Measurements from ENCODE around the gene MYO3B. TPM values are rescaled to one million over a fixed set of nuclear protein-coding genes. Genes with fewer than 3 reads are reported as not detected.

Gene MYO3B
- total RNA-seq, 1 experiment from 2014 or later: 0.04 TPM

DNA sequence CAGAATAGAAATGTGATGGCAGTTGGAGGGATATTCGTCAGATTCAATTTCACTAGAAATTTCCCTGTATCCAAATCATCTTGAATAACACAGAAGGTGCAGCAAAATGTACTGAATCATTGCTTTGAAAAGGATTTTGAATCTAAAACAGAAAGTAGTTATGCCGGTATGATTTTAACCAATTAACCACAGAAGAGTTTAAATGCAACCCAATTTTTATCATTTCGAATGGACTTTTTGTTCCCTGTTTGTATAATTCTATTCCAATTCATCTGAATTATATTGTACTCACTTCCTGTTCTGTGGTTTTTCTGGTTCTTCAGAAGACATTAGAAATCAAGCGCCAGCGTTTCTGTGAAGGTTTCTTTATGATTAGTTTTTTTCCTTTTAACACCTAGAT is 190.4 kb downstream of the MYO3B start:
- H3K27ac ChIP-seq: no peak overlapping the region
- H3K4me1 ChIP-seq: no peaks in the 10 kb centered on the region
- no peak for DNase-seq
- H3K9me3 ChIP-seq (replicated peaks): no peaks in the 10 kb centered on the region
- no peaks in the 10 kb centered on the region for H3K36me3 ChIP-seq
- no peaks in the 10 kb centered on the region for H3K27me3 ChIP-seq
- no peak overlapping the region for H3K4me3 ChIP-seq

DNA sequence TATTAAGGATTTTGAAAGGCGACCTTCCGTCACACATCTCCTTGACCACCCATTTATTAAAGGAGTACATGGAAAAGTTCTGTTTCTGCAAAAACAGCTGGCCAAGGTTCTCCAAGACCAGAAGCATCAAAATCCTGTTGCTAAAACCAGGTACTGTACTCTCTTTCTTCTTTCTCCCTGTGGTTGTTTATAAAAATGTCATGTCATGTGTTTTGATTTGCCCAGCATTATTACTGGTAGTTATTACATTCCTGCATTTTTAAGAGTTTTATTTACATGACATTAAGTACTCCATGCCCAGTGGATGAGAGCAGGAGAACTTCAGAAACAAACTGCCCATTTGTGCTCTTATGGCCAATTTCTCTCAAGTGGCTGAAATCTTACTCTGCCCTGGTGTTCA is 191.3 kb downstream of the MYO3B start:
- H3K9me3 ChIP-seq (replicated peaks): no peaks in the 10 kb centered on the region
- DNase-seq: no peak
- H3K27ac ChIP-seq: no peak overlapping the region
- H3K4me1 ChIP-seq: no peaks in the 10 kb centered on the region
- no peak overlapping the region for H3K4me3 ChIP-seq
- no peaks in the 10 kb centered on the region for H3K27me3 ChIP-seq
- H3K36me3 ChIP-seq: no peaks in the 10 kb centered on the region

DNA sequence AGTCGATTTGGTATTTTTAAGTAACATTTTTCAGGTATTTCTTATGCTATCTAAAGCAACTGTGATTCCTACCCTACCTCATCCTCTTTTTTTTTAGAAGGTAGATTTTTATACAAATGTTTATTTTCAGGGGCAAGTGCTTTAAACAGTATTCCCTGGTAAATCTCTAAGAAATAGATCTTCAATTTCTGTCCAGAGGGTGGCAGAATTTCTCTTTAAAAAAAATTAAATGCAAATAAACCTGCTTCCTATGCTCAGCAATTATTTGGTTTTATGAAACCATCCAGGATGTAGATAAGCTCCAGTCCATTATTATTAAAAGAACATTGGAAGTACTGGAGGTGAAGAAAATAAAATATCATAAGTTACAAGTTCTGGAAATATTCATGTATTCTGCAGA is 191.9 kb downstream of the MYO3B start:
- Histone ChIP-seq H3K36me3 (no peaks in the 10 kb centered on the region), H3K4me3 (no peak overlapping the region), H3K9me3 (replicated peaks) (no peaks in the 10 kb centered on the region), H3K27ac (no peak overlapping the region), H3K4me1 (no peaks in the 10 kb centered on the region), H3K27me3 (no peaks in the 10 kb centered on the region)
- peak in 1 of 2 experiments; percentile 60 for DNase-seq

DNA sequence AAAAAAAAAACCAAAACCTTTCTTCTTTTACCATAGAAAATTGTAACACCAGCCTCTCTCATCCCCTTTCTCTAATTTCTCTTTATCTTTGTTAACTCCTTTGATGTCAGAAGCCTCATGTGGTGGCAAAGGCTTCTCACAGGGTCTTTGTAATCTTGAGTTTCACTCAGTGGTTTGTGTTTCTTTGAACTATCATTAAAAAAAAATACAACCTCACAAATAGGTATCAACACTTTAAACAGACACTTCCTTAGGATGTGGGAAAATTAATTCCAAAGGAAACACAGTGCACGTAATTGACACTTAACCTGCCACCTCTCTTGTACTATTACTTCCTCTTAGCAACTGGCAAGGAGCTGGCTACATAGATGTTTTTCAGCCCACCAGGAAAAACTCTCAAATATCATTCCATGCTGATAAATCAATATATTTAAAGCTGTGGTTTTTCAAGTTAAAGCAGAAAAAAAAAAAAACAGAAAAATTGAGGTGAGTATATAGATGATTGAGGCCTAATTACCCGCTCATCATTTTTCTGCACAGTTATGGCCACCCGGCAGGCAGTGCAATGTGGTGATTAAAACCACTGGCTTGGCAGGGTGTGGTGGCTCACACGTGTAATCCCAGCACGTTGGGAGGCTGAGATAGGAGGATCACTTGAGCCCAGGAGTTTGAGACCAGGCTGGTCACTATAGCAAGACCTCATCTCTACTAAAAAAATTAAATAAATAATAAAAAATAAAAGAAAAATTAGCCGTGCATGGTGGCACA is 193.5 kb downstream of the MYO3B start:
- H3K36me3 ChIP-seq: no peaks in the 10 kb centered on the region
- no peaks in the 10 kb centered on the region for H3K9me3 ChIP-seq (replicated peaks)
- no peaks in the 10 kb centered on the region for H3K27me3 ChIP-seq
- no peak for DNase-seq
- no peak overlapping the region for H3K27ac ChIP-seq
- H3K4me1 ChIP-seq: no peaks in the 10 kb centered on the region
- no peak overlapping the region for H3K4me3 ChIP-seq

DNA sequence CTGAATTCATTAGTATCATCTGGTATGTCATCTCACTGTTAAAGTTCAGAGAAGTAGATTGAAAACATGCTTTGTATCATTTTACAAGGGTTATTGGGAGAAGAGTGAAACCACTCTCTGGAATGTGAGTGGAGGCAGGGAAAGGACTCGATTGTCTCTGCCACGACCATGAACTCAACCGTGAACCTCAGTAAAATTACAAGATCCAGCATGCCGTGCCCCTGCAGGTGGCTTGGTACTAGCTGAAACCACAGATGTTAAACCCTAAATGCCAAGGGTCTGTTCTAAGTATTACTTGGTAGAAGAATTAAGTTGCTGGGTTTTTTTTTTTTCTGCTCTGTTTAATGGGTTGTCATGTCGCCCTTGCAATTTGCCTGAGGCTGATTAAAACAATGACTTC is 197.2 kb downstream of the MYO3B start:
- Histone ChIP-seq H3K9me3 (replicated peaks) (no peaks in the 10 kb centered on the region), H3K4me3 (no peak overlapping the region), H3K27me3 (no peaks in the 10 kb centered on the region), H3K27ac (no peak overlapping the region), H3K36me3 (no peaks in the 10 kb centered on the region), H3K4me1 (no peaks in the 10 kb centered on the region)
- peak in 1 of 2 experiments; percentile 19 for DNase-seq

DNA sequence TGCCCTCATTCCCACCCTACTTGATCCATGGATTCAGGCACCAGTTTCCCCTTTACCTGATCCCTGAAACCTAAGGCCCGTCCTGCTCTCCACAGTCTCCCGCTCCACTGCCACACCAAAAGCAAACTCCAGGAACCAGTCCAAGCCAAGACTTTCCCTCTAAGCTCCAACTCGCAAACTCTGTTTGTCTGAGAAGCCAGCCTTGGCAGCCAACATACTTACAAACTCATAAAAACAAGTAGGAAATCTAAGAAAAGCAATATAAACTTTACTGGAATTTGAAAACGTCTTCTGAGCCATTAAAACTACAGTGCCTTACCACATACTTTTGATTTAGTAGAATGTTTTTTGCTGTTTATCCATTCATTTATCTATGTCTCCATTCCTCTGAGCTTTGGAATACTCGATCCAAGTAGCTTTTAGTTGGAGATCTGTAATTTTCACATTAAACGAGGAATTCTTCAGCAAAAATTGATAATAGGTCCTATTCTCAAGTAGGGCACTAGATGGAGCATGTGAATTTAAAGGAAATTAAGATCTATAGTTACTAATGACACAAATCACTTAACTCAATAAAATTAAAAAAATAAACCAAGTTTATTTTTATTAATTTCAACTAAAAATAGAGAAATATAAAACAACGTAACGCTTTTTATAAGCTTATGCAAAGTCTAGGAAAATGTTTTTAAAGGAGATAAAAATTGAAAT is 199.7 kb downstream of the MYO3B start:
- no peak for DNase-seq
- H3K27me3 ChIP-seq: no peaks in the 10 kb centered on the region
- H3K27ac ChIP-seq: no peak overlapping the region
- H3K9me3 ChIP-seq (replicated peaks): no peaks in the 10 kb centered on the region
- H3K36me3 ChIP-seq: no peaks in the 10 kb centered on the region
- H3K4me1 ChIP-seq: no peaks in the 10 kb centered on the region
- no peak overlapping the region for H3K4me3 ChIP-seq

DNA sequence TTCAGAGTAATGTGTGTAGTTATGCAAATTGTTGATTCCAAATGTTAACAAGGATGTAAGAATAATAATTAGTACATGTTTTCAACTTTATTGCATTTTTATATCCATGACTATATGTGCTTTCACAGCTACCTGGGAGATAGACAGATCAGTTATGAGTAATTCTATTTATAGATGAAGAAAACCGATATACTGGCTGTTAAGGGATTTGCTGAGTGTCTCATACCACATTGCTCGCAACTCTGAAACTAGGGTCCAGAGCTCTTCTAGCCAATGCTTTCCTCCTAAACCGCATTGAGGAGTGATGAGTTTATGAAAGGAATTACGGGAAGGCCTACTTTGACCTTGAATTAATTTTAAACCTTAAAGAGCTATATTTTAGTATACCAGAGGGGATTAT is 202.3 kb downstream of the MYO3B start:
- Histone ChIP-seq H3K27ac (no peak overlapping the region), H3K27me3 (no peaks in the 10 kb centered on the region), H3K4me1 (no peaks in the 10 kb centered on the region), H3K36me3 (no peaks in the 10 kb centered on the region), H3K4me3 (no peak overlapping the region), H3K9me3 (replicated peaks) (no peaks in the 10 kb centered on the region)
- no peak for DNase-seq

DNA sequence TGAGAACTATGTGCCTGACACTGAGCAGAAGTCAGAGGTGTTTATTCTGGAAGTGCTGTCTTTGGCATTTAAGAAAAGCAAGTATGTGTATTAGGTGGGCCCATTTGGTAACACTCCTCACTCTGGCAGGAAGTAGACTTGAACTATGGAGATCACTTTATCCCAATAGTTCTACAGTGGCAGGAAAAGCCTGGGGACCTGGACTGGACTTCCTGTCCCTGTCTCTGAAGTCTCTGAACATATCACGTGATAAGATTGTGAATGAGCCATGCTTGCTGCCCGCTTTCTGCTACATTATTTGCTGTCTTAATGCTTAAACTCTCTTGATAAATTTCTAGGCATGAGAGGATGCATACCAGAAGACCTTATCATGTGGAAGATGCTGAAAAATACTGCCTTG is 203.7 kb downstream of the MYO3B start:
- H3K4me3 ChIP-seq: no peak overlapping the region
- no peak overlapping the region for H3K27ac ChIP-seq
- no peaks in the 10 kb centered on the region for H3K36me3 ChIP-seq
- no peaks in the 10 kb centered on the region for H3K27me3 ChIP-seq
- H3K9me3 ChIP-seq (replicated peaks): no peaks in the 10 kb centered on the region
- no peak for DNase-seq
- no peaks in the 10 kb centered on the region for H3K4me1 ChIP-seq

DNA sequence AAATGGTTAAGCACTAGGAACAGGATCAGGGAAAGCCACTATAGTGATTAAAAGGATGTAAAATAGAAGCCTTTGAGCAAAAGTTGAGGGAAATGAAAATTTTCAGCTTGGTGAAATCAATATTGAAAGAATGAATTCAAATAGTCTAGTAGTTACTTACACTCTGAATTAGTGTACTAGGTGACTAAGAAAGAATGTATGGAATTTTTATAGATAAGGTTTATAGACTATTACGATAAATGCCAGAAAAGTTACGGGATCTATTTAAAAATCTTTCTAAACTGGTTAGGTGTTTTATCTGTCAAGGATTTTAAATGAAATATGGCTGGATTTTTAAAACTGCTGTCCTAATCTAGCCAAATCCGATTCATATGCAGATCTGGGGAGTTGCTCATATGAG is 208.6 kb downstream of the MYO3B start:
- Histone ChIP-seq H3K4me1 (no peaks in the 10 kb centered on the region), H3K36me3 (no peaks in the 10 kb centered on the region), H3K9me3 (replicated peaks) (no peaks in the 10 kb centered on the region), H3K27ac (no peak overlapping the region), H3K4me3 (no peak overlapping the region), H3K27me3 (no peaks in the 10 kb centered on the region)
- no peak for DNase-seq

DNA sequence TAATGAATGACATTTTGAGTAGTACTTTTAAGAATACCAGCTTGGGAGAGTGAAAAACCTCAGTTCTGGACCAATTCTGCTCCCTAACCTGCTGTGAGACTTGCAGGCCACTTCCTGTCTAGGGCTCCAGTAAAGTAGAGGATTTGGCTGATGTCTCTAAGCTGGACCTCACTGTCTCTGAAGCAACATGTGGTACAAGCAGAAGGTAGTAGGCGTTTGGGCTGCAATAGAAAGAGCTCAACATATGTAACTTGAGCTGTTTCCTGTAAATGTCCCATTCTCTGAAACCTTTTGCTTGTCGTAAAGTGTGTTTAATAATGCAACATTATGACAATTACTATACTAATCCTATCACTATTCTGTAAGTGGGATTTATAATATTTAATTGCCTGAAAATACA is 213.1 kb downstream of the MYO3B start:
- H3K27me3 ChIP-seq: no peaks in the 10 kb centered on the region

DNA sequence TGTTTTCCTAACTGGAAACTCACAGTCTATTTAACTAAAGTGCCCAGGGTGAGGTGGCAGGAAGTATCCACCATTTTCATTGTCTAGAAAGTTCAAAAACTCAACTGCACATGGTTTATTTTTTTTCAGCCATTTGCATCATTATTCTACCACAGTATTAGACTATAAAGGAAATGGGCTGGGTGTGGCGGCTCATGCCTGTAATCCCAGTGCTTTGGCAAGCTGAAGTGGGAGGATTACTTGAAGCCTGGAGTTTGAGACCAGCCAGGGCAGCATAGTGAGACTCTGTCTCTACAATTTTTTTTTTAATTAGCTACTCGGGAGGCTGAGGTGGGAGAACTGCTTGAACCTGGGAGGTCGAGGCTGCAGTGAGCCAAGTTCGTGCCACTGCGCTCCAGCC is 213.8 kb downstream of the MYO3B start:
- Histone ChIP-seq H3K4me1 (no peaks in the 10 kb centered on the region), H3K9me3 (replicated peaks) (no peaks in the 10 kb centered on the region), H3K27me3 (no peaks in the 10 kb centered on the region), H3K36me3 (no peaks in the 10 kb centered on the region), H3K4me3 (no peak overlapping the region), H3K27ac (no peak overlapping the region)
- no peak for DNase-seq

More for the DNA sequence above, 213.1 kb downstream of the MYO3B start:
- H3K9me3 ChIP-seq (replicated peaks): no peaks in the 10 kb centered on the region
- H3K4me3 ChIP-seq: no peak overlapping the region
- DNase-seq: peak in 1 of 2 experiments; percentile 17
- H3K27ac ChIP-seq: no peak overlapping the region
- no peaks in the 10 kb centered on the region for H3K36me3 ChIP-seq
- H3K4me1 ChIP-seq: no peaks in the 10 kb centered on the region

DNA sequence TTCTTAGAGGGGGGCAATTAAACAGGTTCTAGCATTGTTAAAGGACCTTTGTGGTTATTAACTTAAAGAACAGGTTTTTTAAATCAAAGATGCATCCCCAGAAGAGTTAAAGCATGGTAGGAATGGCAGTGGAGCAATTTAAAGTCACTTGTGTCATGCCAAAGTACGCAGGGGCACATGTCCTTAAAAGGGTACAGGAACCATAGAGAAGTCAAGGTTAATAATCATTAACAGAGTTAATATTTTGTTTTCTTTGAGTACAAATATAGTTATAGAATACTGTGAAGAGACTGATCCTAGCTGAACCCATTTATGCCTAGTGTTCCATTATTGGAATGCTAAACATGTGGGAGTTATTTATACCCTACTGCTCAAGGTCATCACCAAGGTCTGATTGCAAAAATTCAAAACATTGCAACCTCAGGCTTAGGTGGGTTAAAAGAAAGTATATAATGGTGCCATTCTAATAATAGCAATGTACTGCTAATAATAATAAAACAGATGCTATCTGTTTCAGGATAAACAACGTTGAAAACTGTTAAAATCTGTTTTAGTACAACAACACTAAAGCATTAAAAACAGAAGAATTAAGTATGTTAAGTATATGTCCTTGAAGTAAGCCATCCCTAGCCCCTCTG is 216.0 kb downstream of the MYO3B start:
- Histone ChIP-seq H3K9me3 (replicated peaks) (no peaks in the 10 kb centered on the region), H3K4me1 (no peaks in the 10 kb centered on the region), H3K36me3 (no peaks in the 10 kb centered on the region), H3K27ac (no peak overlapping the region), H3K27me3 (no peaks in the 10 kb centered on the region), H3K4me3 (no peak overlapping the region)
- DNase-seq: no peak

DNA sequence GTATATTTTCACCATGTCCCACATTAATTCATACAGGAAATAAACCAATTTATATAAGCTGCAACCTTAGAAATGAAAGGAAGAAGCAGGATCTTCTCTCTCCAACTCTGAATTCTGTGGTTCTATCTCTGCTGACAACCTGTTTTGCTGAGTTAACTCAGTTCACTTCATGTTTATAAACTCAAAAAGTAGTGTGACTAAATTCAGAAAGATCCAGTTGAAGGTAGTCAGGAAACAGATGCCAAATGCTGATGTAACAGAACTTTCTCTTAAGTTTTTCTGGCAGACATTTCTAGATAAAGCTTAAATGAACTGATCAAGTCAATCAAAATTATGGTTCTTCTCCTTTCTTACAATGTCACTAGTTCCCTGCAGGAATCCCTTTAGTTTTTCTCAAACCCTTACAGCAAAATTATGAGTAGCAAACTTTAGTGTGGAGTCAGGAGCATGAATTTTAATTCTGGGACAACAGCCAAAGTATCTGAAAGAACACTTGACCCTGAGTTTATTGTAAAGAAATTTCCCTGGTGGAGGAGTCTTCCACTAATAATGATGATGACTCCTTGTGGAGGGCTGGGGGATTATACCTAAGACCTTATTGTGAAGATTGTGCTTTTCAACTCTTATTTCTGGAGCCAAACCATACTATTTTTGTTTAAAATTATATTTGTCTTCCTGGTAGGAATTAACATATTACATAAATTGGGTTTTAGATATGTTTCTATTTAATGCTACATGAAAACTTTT is 216.9 kb downstream of the MYO3B start:
- Histone ChIP-seq H3K27ac (no peak overlapping the region), H3K36me3 (no peaks in the 10 kb centered on the region), H3K27me3 (no peaks in the 10 kb centered on the region), H3K4me1 (no peaks in the 10 kb centered on the region), H3K4me3 (no peak overlapping the region), H3K9me3 (replicated peaks) (no peaks in the 10 kb centered on the region)
- DNase-seq: peak in 1 of 2 experiments; percentile 19

DNA sequence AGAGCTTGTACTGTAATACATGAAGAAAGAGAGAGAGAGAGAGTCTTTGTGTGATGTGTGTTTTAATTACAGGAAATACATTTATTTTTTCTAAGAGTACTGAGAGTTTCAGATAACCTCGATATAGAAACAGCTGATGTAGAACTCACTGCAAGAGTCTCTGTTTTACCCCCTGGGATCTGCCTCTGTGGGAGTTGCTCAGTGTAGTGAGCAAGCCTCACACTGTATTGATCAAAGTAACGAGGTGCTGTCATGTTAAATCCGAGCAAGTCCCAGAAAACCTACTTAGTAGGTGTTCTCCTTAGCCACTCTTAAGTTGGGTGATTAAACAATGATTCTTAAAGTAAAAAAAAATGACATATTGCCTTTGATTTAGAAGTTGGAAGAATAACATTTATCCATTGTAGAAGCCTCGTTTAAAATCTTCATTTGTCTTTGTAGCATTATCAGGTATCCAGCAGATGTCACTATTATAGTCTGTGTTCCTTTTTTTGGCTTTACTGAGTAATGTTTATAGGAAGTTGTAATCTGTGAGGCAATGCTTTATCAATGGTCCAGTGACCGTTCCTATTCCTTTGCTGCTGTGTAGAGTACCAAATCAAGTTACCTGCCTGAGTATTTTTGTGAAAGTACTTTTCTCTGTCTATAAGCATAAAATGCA is 219.0 kb downstream of the MYO3B start:
- Histone ChIP-seq H3K27me3 (no peaks in the 10 kb centered on the region), H3K9me3 (replicated peaks) (no peaks in the 10 kb centered on the region), H3K27ac (no peak overlapping the region), H3K36me3 (no peaks in the 10 kb centered on the region), H3K4me1 (no peaks in the 10 kb centered on the region), H3K4me3 (no peak overlapping the region)
- peak in 1 of 2 experiments; percentile 28 for DNase-seq
